ENCODE data around the gene RAB7B. TPM values are rescaled to one million over a fixed set of nuclear protein-coding genes. Genes with fewer than 3 reads are reported as not detected.

RAB7B gene
- total RNA-seq, 6 experiments from 2014 or later: 0.14 to 1.4 (median 0.37) TPM

GRCh38 chr1:205942631-205943159 is 60.5 kb downstream of the RAB7B start:
- 74% methylated on average over 8 of the region's 12 CpGs for WGBS (ENCODE audit: insufficient coverage, low coverage, low lambda C conversion rate, missing lambda C conversion rate)
- no peaks in the 10 kb centered on the region for H3K36me3 ChIP-seq
- H3K9me3 ChIP-seq: no peaks in the 10 kb centered on the region
- H3K4me1 ChIP-seq: no peaks in the 10 kb centered on the region
- intact Hi-C loops (cut with DNase I): no loop called here
- TF ChIP-seq POLR2A (IDR thresholded peaks at IDR 0.05) (no peak), CTCF (IDR thresholded peaks at IDR 0.05) (no peak)
- no peak overlapping the region for H3K27ac ChIP-seq
- DNase-seq: no peak
- ATAC-seq: no peak
- no peaks in the 10 kb centered on the region for H3K27me3 ChIP-seq
- H3K4me3 ChIP-seq: no peak overlapping the region

GRCh38 chr1:205940710-205941109 is 62.5 kb downstream of the RAB7B start:
- DNase-seq: no peak
- H3K27me3 ChIP-seq: no peaks in the 10 kb centered on the region
- 60% methylated on average over 1 of the region's 5 CpGs for WGBS (ENCODE audit: insufficient coverage, low coverage, low lambda C conversion rate, missing lambda C conversion rate)
- intact Hi-C loops (cut with DNase I): no loop called here
- no peaks in the 10 kb centered on the region for H3K9me3 ChIP-seq
- no peaks in the 10 kb centered on the region for H3K4me1 ChIP-seq
- ATAC-seq: no peak
- no peak overlapping the region for H3K4me3 ChIP-seq
- H3K36me3 ChIP-seq: no peaks in the 10 kb centered on the region
- TF ChIP-seq POLR2A (IDR thresholded peaks at IDR 0.05) (no peak), CTCF (IDR thresholded peaks at IDR 0.05) (no peak)
- H3K27ac ChIP-seq: no peak overlapping the region

GRCh38 chr1:205939690-205940330 is 63.4 kb downstream of the RAB7B start:
- ATAC-seq (peak in 1 of 4 donors; percentile 15), DNase-seq (no peak)
- intact Hi-C loops (cut with DNase I): no loop called here
- Histone ChIP-seq H3K36me3 (no peaks in the 10 kb centered on the region), H3K4me3 (no peak overlapping the region), H3K27me3 (no peaks in the 10 kb centered on the region), H3K4me1 (no peaks in the 10 kb centered on the region), H3K27ac (no peak overlapping the region), H3K9me3 (no peaks in the 10 kb centered on the region)
- WGBS (ENCODE audit: insufficient coverage, low coverage, low lambda C conversion rate, missing lambda C conversion rate): 26% methylated on average over 7 of the region's 7 CpGs
- TF ChIP-seq CTCF (IDR thresholded peaks at IDR 0.05) (no peak), POLR2A (IDR thresholded peaks at IDR 0.05) (no peak)

- Histone ChIP-seq H3K27me3 (no peaks in the 10 kb centered on the region), H3K4me1 (no peaks in the 10 kb centered on the region), H3K27ac (no peak overlapping the region), H3K4me3 (no peak overlapping the region), H3K9me3 (no peaks in the 10 kb centered on the region), H3K36me3 (no peaks in the 10 kb centered on the region)
- ATAC-seq (no peak), DNase-seq (no peak)
- intact Hi-C loops (cut with DNase I): no loop called here
- WGBS (ENCODE audit: insufficient coverage, low coverage, low lambda C conversion rate, missing lambda C conversion rate): no CpG with 5 or more reads among the region's 1 CpG
- TF ChIP-seq CTCF (IDR thresholded peaks at IDR 0.05) (no peak), POLR2A (IDR thresholded peaks at IDR 0.05) (no peak)
These were observed 64.5 kb downstream of the RAB7B start for GRCh38 chr1:205938682-205939081.

Measured in right lobe of liver (tissue), 6 donors.